GM23248 (cell line): Measurements from ENCODE around the gene RFX3.

ENCODE experiments used
- EZH2 ChIP-seq: fragments of 200-600 bp; sonication (generic); IDR thresholded peaks from 2 replicates; pipeline ENCODE4 v1.6.1; 2018; ENCODE audit warnings: antibody characterized with exemption, mild to moderate bottlenecking; ENCODE audit not compliant: insufficient read depth, poor library complexity, severe bottlenecking
- EZH2phosphoT487 ChIP-seq: fragments of 200-600 bp; sonication (generic); IDR thresholded peaks from 2 replicates; pipeline ENCODE4 v1.6.1; 2018; ENCODE audit warnings: antibody characterized with exemption, moderate library complexity, mild to moderate bottlenecking, low read depth; ENCODE audit not compliant: insufficient read depth

GRCh38 chr9:3250741-3251140 lies 275.1 kb downstream of the RFX3 start:
- TF ChIP-seq EZH2 = no peak
- no peak for TF ChIP-seq EZH2phosphoT487
